HG03095 (cell line): Measurements from ENCODE around the gene TRIOBP.

Experiments used
- ATAC-seq: cut with Tn5 transposase; IDR thresholded peaks from one replicate; pipeline ENCODE4 v1.9.1; 2021; ENCODE audit warnings: moderate library complexity; ENCODE audit not compliant: unreplicated experiment

The TRIOBP gene

DNA sequence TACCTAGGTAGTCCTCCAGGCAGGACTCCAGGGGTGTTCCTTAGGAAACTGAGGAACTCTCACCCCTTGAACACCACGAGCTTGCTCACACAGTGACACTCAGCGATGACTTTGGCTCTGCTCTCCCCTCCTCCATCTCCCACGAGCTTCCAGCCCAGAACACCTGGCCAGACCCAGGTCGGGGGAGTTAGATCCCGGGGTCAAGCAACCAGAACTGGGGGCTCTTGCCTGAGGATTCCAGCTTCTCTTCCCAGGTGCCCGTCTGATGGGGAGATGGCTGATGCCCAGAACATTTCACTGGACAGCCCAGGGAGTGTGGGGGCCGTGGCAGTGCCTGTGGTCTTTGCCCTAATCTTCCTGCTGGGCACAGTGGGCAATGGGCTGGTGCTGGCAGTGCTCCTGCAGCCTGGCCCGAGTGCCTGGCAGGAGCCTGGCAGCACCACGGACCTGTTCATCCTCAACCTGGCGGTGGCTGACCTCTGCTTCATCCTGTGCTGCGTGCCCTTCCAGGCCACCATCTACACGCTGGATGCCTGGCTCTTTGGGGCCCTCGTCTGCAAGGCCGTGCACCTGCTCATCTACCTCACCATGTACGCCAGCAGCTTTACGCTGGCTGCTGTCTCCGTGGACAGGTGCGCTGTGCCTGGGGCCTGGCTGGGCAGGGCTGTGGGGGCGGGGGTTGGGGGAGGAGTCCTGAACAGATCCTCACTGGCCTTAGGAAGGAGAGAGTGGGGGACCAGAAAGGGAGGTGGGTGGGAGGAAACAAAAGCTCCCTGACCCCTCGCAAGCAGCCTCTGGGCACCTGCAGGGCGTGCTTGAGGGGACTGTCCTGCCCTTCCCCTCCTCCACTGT lies 126.5 kb downstream of the TRIOBP start, which contains the start of gene GALR3:
Gene GALR3 (plus strand): TSS at position 249 of the 852 bp plus-strand sequence. CDS start 25 bp downstream, at position 274.
- ATAC-seq, result no peak

DNA sequence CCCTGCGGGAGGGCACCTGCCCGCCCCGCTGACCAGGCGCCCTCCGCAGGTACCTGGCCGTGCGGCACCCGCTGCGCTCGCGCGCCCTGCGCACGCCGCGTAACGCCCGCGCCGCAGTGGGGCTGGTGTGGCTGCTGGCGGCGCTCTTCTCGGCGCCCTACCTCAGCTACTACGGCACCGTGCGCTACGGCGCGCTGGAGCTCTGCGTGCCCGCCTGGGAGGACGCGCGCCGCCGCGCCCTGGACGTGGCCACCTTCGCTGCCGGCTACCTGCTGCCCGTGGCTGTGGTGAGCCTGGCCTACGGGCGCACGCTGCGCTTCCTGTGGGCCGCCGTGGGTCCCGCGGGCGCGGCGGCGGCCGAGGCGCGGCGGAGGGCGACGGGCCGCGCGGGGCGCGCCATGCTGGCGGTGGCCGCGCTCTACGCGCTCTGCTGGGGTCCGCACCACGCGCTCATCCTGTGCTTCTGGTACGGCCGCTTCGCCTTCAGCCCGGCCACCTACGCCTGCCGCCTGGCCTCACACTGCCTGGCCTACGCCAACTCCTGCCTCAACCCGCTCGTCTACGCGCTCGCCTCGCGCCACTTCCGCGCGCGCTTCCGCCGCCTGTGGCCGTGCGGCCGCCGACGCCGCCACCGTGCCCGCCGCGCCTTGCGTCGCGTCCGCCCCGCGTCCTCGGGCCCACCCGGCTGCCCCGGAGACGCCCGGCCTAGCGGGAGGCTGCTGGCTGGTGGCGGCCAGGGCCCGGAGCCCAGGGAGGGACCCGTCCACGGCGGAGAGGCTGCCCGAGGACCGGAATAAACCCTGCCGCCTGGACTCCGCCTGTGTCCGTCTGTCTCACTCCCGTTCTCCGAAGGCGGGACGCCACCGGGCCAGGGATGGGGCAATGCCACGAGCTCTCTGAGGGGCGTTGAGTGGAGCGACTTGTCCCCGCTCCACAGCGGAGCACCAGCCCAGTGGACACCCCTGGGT lies 128.1 kb downstream of the TRIOBP start:
- no peak for ATAC-seq
